ENCODE results near the gene KCNQ4.

- TF ChIP-seq, protein P1, sequence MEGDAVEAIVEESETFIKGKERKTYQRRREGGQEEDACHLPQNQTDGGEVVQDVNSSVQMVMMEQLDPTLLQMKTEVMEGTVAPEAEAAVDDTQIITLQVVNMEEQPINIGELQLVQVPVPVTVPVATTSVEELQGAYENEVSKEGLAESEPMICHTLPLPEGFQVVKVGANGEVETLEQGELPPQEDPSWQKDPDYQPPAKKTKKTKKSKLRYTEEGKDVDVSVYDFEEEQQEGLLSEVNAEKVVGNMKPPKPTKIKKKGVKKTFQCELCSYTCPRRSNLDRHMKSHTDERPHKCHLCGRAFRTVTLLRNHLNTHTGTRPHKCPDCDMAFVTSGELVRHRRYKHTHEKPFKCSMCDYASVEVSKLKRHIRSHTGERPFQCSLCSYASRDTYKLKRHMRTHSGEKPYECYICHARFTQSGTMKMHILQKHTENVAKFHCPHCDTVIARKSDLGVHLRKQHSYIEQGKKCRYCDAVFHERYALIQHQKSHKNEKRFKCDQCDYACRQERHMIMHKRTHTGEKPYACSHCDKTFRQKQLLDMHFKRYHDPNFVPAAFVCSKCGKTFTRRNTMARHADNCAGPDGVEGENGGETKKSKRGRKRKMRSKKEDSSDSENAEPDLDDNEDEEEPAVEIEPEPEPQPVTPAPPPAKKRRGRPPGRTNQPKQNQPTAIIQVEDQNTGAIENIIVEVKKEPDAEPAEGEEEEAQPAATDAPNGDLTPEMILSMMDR (conservative IDR thresholded peaks at IDR 0.05): no peak
- TF ChIP-seq EZH2 (IDR thresholded peaks at IDR 0.05; ENCODE audit: low read depth): no peak
Observed at GRCh38 chr1:40831001-40831732, 47.6 kb downstream of the KCNQ4 start.

Measured in PC-9 (cell line).